HL-60 (cell line): Measurements from ENCODE around the gene CCDC169.

Source experiments
- DNase-seq, 2 experiments: peaks; one replicate each; pipeline ENCODE4 v3.0.0-alpha.2; 2010 to 2020; ENCODE audit warnings: low read depth in 1 of 2, low spot score in 1 of 2
- H3K27ac ChIP-seq: fragments of 250-450 bp; sonication (Bioruptor Pico); replicated peaks from 2 replicates; pipeline ENCODE4 v1.5.1; 2020; ENCODE audit warnings: mild to moderate bottlenecking, moderate library complexity
- H3K27me3 ChIP-seq: fragments of 250-450 bp; sonication (Bioruptor Pico); 2 replicates; pipeline ENCODE4 v1.5.1; 2021; ENCODE audit warnings: mild to moderate bottlenecking, moderate library complexity; ENCODE audit not compliant: insufficient read depth, poor library complexity, severe bottlenecking
- H3K4me3 ChIP-seq: replicated peaks from 2 replicates; pipeline ENCODE4 v1.5.1; 2011; ENCODE audit warnings: mild to moderate bottlenecking, control low read depth, low read length; ENCODE audit not compliant: insufficient read depth
- GABPA ChIP-seq: IDR thresholded peaks from 2 replicates; pipeline ENCODE4 v1.6.1; 2012; ENCODE audit warnings: low read depth
- POLR2AphosphoS5 ChIP-seq: IDR thresholded peaks from 2 replicates; pipeline ENCODE4 v1.6.1; 2012; ENCODE audit warnings: low read depth
- SPI1 ChIP-seq: IDR thresholded peaks from 2 replicates; pipeline ENCODE4 v1.6.1; 2012; ENCODE audit warnings: low read depth, mild to moderate bottlenecking, borderline replicate concordance
- TF ChIP-seq, protein P1 (sequence below): IDR thresholded peaks from 2 replicates; pipeline ENCODE4 v1.6.1; 2012; ENCODE audit warnings: low read depth; ENCODE audit not compliant: insufficient replicate concordance
- TF ChIP-seq, protein P2 (sequence below): IDR thresholded peaks from one replicate; pipeline ENCODE4 v1.5.1; 2011; ENCODE audit warnings: low read length, control low read depth, inconsistent platforms; ENCODE audit not compliant: insufficient read depth

CCDC169 gene

DNA sequence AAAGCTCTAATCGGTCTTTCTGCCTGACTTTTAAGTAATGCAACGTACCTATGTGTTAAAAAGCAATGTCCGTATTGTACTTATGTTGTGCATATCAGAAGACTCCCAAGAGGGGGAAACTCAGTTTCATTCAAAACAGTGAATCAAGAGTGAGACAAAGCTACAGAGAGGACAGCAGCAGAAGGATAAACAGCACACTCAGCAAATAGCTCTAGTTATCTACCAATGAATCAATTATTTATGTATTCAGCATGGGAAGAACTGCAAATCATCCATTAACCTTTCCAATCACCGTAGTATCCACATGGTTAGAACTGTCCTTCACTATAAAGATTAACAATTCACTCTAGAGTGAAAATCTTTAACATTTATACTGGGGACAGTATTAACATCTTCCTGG is 46.6 kb downstream of the CCDC169 start:
- no peak for DNase-seq
- H3K4me3 ChIP-seq: no peak overlapping the region
- H3K27me3 ChIP-seq: no peaks in the 10 kb centered on the region
- no peak overlapping the region for H3K27ac ChIP-seq
- TF ChIP-seq SPI1: no peak
- no peak for TF ChIP-seq POLR2AphosphoS5
- TF ChIP-seq, protein P1, sequence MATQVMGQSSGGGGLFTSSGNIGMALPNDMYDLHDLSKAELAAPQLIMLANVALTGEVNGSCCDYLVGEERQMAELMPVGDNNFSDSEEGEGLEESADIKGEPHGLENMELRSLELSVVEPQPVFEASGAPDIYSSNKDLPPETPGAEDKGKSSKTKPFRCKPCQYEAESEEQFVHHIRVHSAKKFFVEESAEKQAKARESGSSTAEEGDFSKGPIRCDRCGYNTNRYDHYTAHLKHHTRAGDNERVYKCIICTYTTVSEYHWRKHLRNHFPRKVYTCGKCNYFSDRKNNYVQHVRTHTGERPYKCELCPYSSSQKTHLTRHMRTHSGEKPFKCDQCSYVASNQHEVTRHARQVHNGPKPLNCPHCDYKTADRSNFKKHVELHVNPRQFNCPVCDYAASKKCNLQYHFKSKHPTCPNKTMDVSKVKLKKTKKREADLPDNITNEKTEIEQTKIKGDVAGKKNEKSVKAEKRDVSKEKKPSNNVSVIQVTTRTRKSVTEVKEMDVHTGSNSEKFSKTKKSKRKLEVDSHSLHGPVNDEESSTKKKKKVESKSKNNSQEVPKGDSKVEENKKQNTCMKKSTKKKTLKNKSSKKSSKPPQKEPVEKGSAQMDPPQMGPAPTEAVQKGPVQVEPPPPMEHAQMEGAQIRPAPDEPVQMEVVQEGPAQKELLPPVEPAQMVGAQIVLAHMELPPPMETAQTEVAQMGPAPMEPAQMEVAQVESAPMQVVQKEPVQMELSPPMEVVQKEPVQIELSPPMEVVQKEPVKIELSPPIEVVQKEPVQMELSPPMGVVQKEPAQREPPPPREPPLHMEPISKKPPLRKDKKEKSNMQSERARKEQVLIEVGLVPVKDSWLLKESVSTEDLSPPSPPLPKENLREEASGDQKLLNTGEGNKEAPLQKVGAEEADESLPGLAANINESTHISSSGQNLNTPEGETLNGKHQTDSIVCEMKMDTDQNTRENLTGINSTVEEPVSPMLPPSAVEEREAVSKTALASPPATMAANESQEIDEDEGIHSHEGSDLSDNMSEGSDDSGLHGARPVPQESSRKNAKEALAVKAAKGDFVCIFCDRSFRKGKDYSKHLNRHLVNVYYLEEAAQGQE: no peak
- TF ChIP-seq GABPA: no peak
- TF ChIP-seq, protein P2, sequence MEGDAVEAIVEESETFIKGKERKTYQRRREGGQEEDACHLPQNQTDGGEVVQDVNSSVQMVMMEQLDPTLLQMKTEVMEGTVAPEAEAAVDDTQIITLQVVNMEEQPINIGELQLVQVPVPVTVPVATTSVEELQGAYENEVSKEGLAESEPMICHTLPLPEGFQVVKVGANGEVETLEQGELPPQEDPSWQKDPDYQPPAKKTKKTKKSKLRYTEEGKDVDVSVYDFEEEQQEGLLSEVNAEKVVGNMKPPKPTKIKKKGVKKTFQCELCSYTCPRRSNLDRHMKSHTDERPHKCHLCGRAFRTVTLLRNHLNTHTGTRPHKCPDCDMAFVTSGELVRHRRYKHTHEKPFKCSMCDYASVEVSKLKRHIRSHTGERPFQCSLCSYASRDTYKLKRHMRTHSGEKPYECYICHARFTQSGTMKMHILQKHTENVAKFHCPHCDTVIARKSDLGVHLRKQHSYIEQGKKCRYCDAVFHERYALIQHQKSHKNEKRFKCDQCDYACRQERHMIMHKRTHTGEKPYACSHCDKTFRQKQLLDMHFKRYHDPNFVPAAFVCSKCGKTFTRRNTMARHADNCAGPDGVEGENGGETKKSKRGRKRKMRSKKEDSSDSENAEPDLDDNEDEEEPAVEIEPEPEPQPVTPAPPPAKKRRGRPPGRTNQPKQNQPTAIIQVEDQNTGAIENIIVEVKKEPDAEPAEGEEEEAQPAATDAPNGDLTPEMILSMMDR: no peak

- DNase-seq: no peak
- no peak overlapping the region for H3K4me3 ChIP-seq
- TF ChIP-seq POLR2AphosphoS5 (no peak), SPI1 (no peak), GABPA (no peak)
- TF ChIP-seq, protein P2: no peak
- TF ChIP-seq, protein P1: no peak
- no peak overlapping the region for H3K27ac ChIP-seq
- H3K27me3 ChIP-seq: no peaks in the 10 kb centered on the region
These were observed 48.9 kb downstream of the CCDC169 start for GRCh38 chr13:36248700-36249099.

DNA sequence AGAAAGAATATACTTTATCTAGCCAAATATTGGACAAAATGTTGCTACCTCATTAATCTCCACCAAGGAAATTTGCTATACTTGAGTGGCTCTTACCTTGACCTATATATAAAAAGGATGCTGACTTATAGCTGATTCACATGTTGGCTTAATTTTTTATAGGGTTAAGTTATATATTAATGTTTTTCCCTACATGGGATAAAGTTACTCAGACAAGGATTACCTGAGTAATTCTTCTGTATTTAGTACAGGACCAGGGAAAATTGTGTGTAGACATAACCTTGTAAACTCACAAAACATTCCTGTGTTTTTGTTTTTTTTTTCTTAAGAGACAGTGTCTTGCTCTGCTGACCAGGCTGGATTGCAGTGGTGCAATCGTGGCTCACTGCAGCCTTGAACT is 52.6 kb downstream of the CCDC169 start:
- no peak for DNase-seq
- no peak overlapping the region for H3K4me3 ChIP-seq
- TF ChIP-seq POLR2AphosphoS5 (no peak), SPI1 (no peak), GABPA (no peak)
- TF ChIP-seq, protein P2: no peak
- TF ChIP-seq, protein P1: no peak
- no peaks in the 10 kb centered on the region for H3K27me3 ChIP-seq
- no peak overlapping the region for H3K27ac ChIP-seq
